Measurements from ENCODE around the gene MAMLD1. TPM values are rescaled to one million over a fixed set of nuclear protein-coding genes. Genes with fewer than 3 reads are reported as not detected.

MAMLD1 gene
- total RNA-seq, 2 experiments from 2014 or later: 8.1 to 11.9 TPM

DNA sequence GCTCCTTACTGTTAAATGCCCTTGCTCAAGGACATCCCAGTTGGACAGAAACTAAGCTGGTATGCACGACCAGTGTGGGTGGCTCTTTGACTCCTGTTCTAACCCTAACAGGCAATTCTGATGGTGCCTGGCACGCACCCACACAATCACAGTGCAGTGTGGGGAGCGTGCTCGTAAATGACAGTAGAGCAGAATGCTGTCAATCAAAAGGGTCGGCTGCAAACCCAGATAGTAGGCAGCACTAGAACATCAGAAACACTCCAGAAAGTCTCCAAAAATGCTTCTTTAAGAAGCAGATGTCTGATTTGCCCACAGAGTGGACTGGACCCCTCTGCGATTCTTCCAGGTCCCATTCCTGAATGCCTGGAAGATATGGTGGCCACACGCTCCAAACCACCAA is 167.7 kb downstream of the MAMLD1 start:
- H3K9me3 Mint-ChIP-seq (ENCODE audit: low read depth): peaks cover 9% of the 10 kb centered on the region
- no peak overlapping the region for H3K27ac Mint-ChIP-seq
- no peak overlapping the region for H3K4me3 Mint-ChIP-seq
- no peaks in the 10 kb centered on the region for H3K4me1 Mint-ChIP-seq
- DNase-seq (no peak), ATAC-seq (no peak)
- peaks cover 2% of the 10 kb centered on the region for H3K36me3 Mint-ChIP-seq
- CTCF ChIA-PET: no interaction called here
- no peaks in the 10 kb centered on the region for H3K27me3 Mint-ChIP-seq

- H3K4me3 Mint-ChIP-seq: no peak overlapping the region
- CTCF ChIA-PET: no interaction called here
- H3K27ac Mint-ChIP-seq: no peak overlapping the region
- peaks cover 11% of the 10 kb centered on the region for H3K9me3 Mint-ChIP-seq (ENCODE audit: low read depth)
- H3K27me3 Mint-ChIP-seq: no peaks in the 10 kb centered on the region
- ATAC-seq (no peak), DNase-seq (no peak)
- H3K36me3 Mint-ChIP-seq: peaks cover 5% of the 10 kb centered on the region
- no peaks in the 10 kb centered on the region for H3K4me1 Mint-ChIP-seq
Measured at GRCh38 chrX:150531467-150531866, 168.3 kb downstream of the MAMLD1 start.

- CTCF ChIA-PET: no interaction called here
- Mint-ChIP-seq H3K27ac (no peak overlapping the region), H3K4me3 (no peak overlapping the region), H3K27me3 (no peaks in the 10 kb centered on the region), H3K4me1 (no peaks in the 10 kb centered on the region), H3K36me3 (peaks cover 7% of the 10 kb centered on the region), H3K9me3 (ENCODE audit: low read depth) (peaks cover 13% of the 10 kb centered on the region)
- ATAC-seq (no peak), DNase-seq (no peak)
Measured at GRCh38 chrX:150533863-150534262, 170.7 kb downstream of the MAMLD1 start.

DNA sequence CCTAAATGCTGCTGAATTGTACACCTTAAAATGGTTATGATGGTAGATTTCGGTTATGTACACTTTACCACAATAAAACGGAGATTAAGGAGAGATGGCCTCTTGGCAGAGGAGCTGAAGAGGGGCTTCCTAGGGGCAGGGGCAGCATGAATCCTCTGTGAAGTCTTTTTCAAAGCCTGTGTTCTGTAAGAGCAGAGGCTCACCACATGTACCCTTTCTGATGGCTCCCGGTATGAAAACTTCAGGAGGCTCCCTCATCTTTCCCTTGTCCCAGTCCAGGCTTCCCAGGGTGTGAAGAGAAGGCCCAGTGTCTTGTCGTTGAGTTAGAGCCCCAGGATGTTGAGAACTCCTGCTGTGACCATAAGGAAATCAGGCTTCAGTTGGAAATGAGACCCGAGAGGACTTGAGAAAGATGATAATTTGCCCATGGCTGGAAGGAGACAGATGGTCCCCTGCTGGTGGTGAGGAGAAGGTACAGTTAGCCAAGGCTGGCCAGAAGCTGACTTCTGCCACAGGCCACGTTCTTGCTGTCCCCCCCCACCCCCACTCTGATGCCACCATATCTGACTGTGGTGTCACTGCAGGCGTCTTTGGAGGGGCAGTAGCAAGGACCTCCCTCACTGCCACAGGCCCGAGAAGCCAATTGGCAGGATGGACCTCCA is 173.5 kb downstream of the MAMLD1 start:
- Mint-ChIP-seq H3K27me3 (no peaks in the 10 kb centered on the region), H3K9me3 (ENCODE audit: low read depth) (peaks cover 13% of the 10 kb centered on the region), H3K4me1 (no peaks in the 10 kb centered on the region), H3K4me3 (no peak overlapping the region), H3K36me3 (peaks cover 7% of the 10 kb centered on the region), H3K27ac (no peak overlapping the region)
- ATAC-seq: no peak
- no peak for DNase-seq
- CTCF ChIA-PET: no interaction called here

GRCh38 chrX:150537851-150538250 is 174.7 kb downstream of the MAMLD1 start:
- ATAC-seq (no peak), DNase-seq (no peak)
- CTCF ChIA-PET: no interaction called here
- Mint-ChIP-seq H3K9me3 (ENCODE audit: low read depth) (peaks cover 13% of the 10 kb centered on the region), H3K4me3 (no peak overlapping the region), H3K36me3 (peaks cover 7% of the 10 kb centered on the region), H3K27me3 (no peaks in the 10 kb centered on the region), H3K27ac (no peak overlapping the region), H3K4me1 (no peaks in the 10 kb centered on the region)

DNA sequence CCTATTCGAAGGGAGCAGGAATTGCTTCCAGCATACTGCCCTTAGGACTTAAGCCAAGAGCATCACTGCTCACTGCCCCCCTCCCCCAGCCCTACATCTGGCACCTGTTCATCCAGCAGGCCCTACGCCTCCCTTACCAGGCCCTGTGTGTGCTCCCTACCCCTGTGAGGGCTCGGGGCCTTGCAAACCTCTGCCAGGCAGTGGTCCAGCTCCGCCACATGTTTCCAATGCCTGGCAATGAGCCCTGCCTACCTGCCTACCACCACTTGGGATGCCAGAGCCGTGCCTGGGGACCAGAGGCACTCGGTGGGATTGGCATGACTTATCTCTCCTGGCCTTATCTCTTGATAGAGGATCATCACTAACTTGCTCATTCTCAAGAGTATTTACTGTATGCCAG is 177.8 kb downstream of the MAMLD1 start:
- CTCF ChIA-PET: no interaction called here
- Mint-ChIP-seq H3K36me3 (peaks cover 5% of the 10 kb centered on the region), H3K9me3 (ENCODE audit: low read depth) (peaks cover 4% of the 10 kb centered on the region), H3K4me3 (no peak overlapping the region), H3K27ac (no peak overlapping the region), H3K27me3 (no peaks in the 10 kb centered on the region), H3K4me1 (peaks cover 9% of the 10 kb centered on the region)
- ATAC-seq (no peak), DNase-seq (no peak)

GRCh38 chrX:150542846-150543229 is 179.7 kb downstream of the MAMLD1 start:
- Mint-ChIP-seq H3K4me3 (no peak overlapping the region), H3K4me1 (peaks cover 20% of the 10 kb centered on the region), H3K36me3 (peaks cover 2% of the 10 kb centered on the region), H3K9me3 (ENCODE audit: low read depth) (no peaks in the 10 kb centered on the region), H3K27ac (no peak overlapping the region), H3K27me3 (no peaks in the 10 kb centered on the region)
- CTCF ChIA-PET: no interaction called here
- no peak for ATAC-seq
- no peak for DNase-seq

- Mint-ChIP-seq H3K4me3 (no peak overlapping the region), H3K36me3 (peaks cover 2% of the 10 kb centered on the region), H3K4me1 (peaks cover 27% of the 10 kb centered on the region), H3K9me3 (ENCODE audit: low read depth) (no peaks in the 10 kb centered on the region), H3K27me3 (no peaks in the 10 kb centered on the region), H3K27ac (no peak overlapping the region)
- DNase-seq (no peak), ATAC-seq (no peak)
- CTCF ChIA-PET: interaction anchor here (1.4 to 1.5 kb wide), 2 partner anchors 44 to 180 kb away, joined by 3 to 4 read pairs; partner anchors contain the start of gene MAMLD1
Measured at GRCh38 chrX:150543230-150544155, 180.4 kb downstream of the MAMLD1 start.

DNA sequence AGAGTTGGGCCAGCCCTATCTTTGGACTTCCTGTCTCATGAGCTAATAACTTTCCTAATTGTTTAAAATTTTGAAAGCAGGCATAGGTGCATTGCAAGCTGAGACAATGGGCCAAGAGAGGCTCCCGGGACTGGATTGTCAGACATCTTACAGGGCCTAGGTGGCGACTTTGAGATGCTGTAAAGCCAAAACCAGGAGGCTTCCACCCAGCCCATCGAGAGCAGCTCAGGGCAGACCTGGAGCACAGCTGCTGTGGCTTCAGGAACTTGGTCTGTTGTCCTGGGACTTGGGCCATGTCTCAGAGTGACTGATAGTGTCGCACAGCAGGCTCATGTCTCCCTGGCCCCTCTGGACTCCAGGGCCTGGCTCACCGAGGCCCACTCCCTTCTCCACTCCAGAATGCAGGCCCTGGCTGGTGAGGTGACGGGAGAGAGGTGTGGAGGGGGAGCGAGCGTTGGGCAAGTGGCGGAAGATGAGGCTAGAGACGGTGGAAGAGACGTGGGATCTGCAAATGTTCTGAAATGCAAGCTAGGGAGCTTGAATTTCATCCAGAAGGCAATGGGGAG is 181.2 kb downstream of the MAMLD1 start:
- Mint-ChIP-seq H3K36me3 (no peaks in the 10 kb centered on the region), H3K27me3 (no peaks in the 10 kb centered on the region), H3K9me3 (ENCODE audit: low read depth) (no peaks in the 10 kb centered on the region), H3K4me3 (no peak overlapping the region), H3K27ac (no peak overlapping the region), H3K4me1 (peaks cover 35% of the 10 kb centered on the region)
- CTCF ChIA-PET: interaction anchor here (1.4 to 1.6 kb wide), 3 partner anchors 43 to 181 kb away, joined by 3 to 5 read pairs (median 4); partner anchors contain the start of gene MAMLD1
- ATAC-seq (no peak), DNase-seq (peak; percentile 41)

DNA sequence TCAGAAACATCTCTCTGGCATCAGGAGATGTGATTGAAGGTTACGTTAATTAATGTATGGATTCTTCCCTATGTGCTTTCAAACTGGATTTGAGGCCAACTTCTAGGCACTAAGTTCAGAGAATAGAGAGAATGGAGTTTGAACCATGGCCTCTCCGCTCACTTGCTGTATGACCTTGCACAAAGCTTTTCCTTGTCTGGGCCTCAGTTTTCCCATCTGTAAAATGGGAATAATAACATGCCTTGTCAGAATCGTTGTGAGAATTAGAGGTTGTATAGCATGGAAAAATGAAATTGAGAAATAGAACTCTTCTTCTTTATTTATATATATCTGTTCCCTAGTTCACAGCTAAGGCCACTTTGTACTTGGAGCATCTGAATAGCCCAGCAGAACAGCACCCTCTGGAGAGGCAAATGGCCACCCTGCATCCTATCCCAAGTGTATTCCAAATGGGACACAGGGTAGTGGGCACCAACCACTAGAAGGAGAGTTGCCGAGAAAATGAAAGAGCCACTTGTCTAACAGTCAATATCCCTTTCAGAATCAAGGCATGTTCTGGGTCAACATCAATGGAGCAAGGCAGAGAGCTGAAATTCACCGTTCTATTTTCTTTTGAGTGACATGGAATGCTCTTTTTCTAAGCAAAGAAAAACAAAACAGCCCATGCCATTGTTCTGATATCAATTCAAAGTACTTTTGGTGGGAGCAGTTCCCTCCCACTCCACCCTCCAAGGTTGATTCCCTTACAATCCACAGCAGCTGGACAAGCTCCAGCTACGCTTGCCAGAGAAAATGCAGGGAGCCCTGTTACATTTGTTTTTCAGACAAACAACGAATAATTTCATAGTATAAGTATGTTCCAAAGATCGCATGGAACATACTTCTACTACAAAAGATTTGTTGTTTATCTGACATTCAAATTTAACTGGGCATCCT is 182.0 kb downstream of the MAMLD1 start:
- Mint-ChIP-seq H3K4me1 (peaks cover 36% of the 10 kb centered on the region), H3K27ac (no peak overlapping the region), H3K9me3 (ENCODE audit: low read depth) (no peaks in the 10 kb centered on the region), H3K36me3 (no peaks in the 10 kb centered on the region), H3K27me3 (no peaks in the 10 kb centered on the region), H3K4me3 (no peak overlapping the region)
- CTCF ChIA-PET: interaction anchor here (0.9 to 1.6 kb wide), 4 partner anchors 26 to 101 kb away, joined by 3 to 5 read pairs (median 4); no protein-coding TSS in a partner anchor
- no peak for ATAC-seq
- DNase-seq: no peak

DNA sequence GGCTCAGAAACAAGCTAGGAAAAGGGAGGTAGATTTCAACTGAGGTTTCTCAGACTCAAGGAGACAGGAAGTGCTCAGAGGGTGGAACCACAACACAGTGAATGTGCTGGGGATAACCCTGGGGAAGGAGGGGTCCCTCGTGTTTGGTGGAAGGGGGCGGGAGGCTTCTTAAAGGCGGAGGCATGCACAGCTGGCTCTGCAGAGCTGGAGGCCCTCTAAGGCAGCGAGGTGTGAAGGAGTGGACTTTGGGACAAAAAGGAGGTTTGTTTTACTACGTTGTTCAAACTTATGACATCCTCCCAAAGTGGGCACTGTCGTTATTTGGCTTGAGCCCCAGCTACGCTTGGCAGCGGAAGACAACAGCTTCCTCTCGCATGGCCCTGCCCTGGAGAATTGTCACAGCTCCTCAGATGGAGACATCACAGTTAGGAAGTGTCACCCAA is 183.6 kb downstream of the MAMLD1 start:
- ATAC-seq (peak; percentile 60), DNase-seq (peak; percentile 43)
- peaks cover 36% of the 10 kb centered on the region for H3K4me1 Mint-ChIP-seq
- peak overlapping the region; percentile 70 for H3K27ac Mint-ChIP-seq
- H3K9me3 Mint-ChIP-seq (ENCODE audit: low read depth): no peaks in the 10 kb centered on the region
- CTCF ChIA-PET: interaction anchor here (1.1 to 1.5 kb wide), 3 partner anchors 26 to 96 kb away, joined by 3 to 5 read pairs (median 4); no protein-coding TSS in a partner anchor
- H3K27me3 Mint-ChIP-seq: no peaks in the 10 kb centered on the region
- H3K36me3 Mint-ChIP-seq: no peaks in the 10 kb centered on the region
- peak overlapping the region; percentile 22 for H3K4me3 Mint-ChIP-seq

DNA sequence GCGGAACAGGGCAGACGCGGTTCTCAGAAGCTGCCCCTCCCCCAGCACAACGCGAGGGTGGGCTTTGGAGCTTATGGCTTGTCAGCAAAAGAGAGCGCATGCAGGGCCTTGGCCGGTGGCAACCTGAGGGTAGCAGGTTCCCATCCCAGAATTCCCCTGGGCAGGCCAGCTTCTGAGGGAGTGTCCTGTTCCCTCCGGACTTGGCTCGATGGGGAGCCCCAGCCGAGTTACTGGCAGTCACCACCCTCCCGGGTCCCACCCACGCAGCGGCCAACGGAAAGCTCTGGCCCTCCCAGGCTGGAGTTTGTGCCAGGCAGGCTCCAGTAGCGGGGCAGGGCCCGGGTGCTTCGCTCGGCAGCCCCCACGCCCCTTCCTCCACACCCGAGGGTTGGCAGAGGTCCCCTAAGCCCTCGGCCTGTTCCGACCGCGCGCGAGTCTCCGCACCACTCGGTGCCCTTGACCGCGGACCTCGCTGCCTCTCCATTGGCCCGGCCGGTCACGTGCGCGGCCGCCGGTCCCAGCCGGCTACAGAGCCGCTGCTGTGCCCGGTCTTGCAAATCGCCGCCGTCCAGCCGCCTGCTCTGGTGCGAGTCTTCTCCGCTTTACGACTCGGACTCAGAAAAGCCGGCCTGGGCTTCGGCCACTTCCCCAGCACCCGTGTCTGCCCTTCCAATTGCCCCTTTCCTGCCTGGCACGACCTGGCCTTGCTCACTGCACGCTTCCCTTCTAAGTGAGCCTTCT is 184.4 kb downstream of the MAMLD1 start:
- Mint-ChIP-seq H3K4me3 (peak overlapping the region; percentile 47), H3K4me1 (peaks cover 36% of the 10 kb centered on the region), H3K27me3 (no peaks in the 10 kb centered on the region), H3K9me3 (ENCODE audit: low read depth) (no peaks in the 10 kb centered on the region), H3K27ac (no peak overlapping the region), H3K36me3 (no peaks in the 10 kb centered on the region)
- DNase-seq (no peak), ATAC-seq (peak; percentile 62)
- CTCF ChIA-PET: interaction anchor here (1.1 to 1.5 kb wide), 2 partner anchors 25 to 97 kb away, joined by 4 to 5 read pairs; no protein-coding TSS in a partner anchor

All from activated CD8-positive, alpha-beta memory T cell treated with anti-CD3 and anti-CD28 coated beads, Interleukin-2, amount 10 ng/mL, durations not matched to agents 7 days and 5 days (primary cell).